ENCODE data around the gene KATNBL1. TPM values are rescaled to one million over a fixed set of nuclear protein-coding genes. Genes with fewer than 3 reads are reported as not detected.

The KATNBL1 gene
- total and polyA plus RNA-seq, 2 donors (not counting 3 experiments of a cell fraction or from before 2014, with no cell fraction given), result 14.1 to 56.8 TPM

DNA sequence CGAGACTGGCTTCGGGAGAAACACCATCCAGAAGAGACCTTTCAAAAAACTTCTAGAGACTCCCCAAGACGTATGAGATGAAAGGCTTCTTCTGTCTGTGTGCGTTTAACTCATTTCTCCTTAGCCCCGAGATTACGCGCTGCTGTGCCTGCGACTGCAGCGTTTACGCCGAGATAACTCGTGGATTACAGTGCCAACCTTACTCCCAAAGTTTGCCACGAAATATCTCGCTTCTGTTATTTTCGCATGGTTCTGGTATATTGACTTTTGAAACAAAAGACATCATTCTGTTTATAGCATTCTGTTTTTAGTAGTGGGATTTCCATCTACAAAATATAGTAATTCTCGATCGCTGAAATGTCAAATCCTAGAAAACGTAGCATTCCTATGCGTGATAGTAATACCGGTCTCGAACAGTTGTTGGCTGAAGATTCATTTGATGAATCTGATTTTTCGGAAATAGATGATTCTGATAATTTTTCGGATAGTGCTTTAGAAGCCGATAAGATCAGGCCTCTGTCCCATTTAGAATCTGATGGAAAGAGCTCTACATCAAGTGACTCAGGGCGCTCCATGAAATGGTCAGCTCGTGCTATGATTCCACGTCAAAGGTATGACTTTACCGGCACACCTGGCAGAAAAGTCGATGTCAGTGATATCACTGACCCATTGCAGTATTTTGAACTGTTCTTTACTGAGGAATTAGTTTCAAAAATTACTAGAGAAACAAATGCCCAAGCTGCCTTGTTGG lies 107.5 kb downstream of the KATNBL1 start:
- Histone ChIP-seq H3K4me3 (replicated peaks in 1 of 3; ENCODE audit: insufficient read depth in 1 of 3, low read depth in 1 of 3, low read length in 3 of 3) (peak overlapping the region; percentile 47 to 90 (median 66)), H3K4me1 (ENCODE audit: control insufficient read depth, extremely low read depth, insufficient read depth, low read length) (peaks cover 17% of the 10 kb centered on the region), H3K27me3 (ENCODE audit: control insufficient read depth in 2 of 2, insufficient read depth in 2 of 2, low read length in 2 of 2) (no peaks in the 10 kb centered on the region), H2AFZ (ENCODE audit: low read depth, low read length) (peak overlapping the region; percentile 82), H3K4me2 (ENCODE audit: insufficient read depth, low read length) (peak overlapping the region; percentile 78), H3K27ac (ENCODE audit: insufficient read depth, low read depth, low read length) (peak overlapping the region; percentile 74), H3K9ac (replicated peaks; ENCODE audit: extremely low read depth, insufficient read depth, low read length) (peak overlapping the region; percentile 91), H3K9me3 (replicated peaks; ENCODE audit: control insufficient read depth, insufficient read depth, low read length) (no peaks in the 10 kb centered on the region), H4K20me1 (replicated peaks; ENCODE audit: control insufficient read depth, extremely low read depth, insufficient read depth, low read length) (no peaks in the 10 kb centered on the region), H3K79me2 (ENCODE audit: control insufficient read depth, insufficient read depth, low read length) (peaks cover 32% of the 10 kb centered on the region), H3K9me1 (replicated peaks; ENCODE audit: control insufficient read depth, extremely low read depth, insufficient read depth, low read length) (no peaks in the 10 kb centered on the region), H3K36me3 (ENCODE audit: control insufficient read depth in 2 of 2, extremely low read depth in 1 of 2, insufficient read depth in 2 of 2, low read length in 2 of 2) (no peaks in the 10 kb centered on the region)
- intact Hi-C loops (cut with micrococcal nuclease), result loop anchor here (1.0 to 10.0 kb wide), 3 partner anchors 20 to 332 kb away; partner anchors contain the start of genes GOLGA8A and LPCAT4
- POLR2A ChIA-PET, result interaction anchor here (0.5 to 1.8 kb wide), 3 partner anchors 107 to 273 kb away, joined by 3 to 5 read pairs (median 3); partner anchors contain the start of gene KATNBL1
- dilution Hi-C loops (cut with MboI; ENCODE audit: extremely low pct_ligation_motif_present, low sequenced_read_pairs), result no loop called here
- FAIRE-seq (peak; percentile 72), DNase-seq (ENCODE audit: low read depth, low spot score) (no peak)
- CTCF ChIA-PET, result interaction anchor here (0.6 to 2.1 kb wide), 6 partner anchors 8 to 485 kb away, joined by 3 to 25 read pairs (median 3); partner anchors contain the start of genes KATNBL1 and LPCAT4
- BruUV-seq (replicated peaks), result TSS peak; percentile 77
- TF ChIP-seq FOS (IDR thresholded peaks at IDR 0.05; ENCODE audit: borderline replicate concordance, insufficient read depth, low read length), result no peak
- TF ChIP-seq POLR2A (IDR thresholded peaks at IDR 0.05; ENCODE audit: low read depth, low read length), result no peak
- TF ChIP-seq, protein P1, sequence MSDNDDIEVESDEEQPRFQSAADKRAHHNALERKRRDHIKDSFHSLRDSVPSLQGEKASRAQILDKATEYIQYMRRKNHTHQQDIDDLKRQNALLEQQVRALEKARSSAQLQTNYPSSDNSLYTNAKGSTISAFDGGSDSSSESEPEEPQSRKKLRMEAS (IDR thresholded peaks at IDR 0.05; ENCODE audit: insufficient read depth, insufficient read length), result no peak
- TF ChIP-seq, protein P2, sequence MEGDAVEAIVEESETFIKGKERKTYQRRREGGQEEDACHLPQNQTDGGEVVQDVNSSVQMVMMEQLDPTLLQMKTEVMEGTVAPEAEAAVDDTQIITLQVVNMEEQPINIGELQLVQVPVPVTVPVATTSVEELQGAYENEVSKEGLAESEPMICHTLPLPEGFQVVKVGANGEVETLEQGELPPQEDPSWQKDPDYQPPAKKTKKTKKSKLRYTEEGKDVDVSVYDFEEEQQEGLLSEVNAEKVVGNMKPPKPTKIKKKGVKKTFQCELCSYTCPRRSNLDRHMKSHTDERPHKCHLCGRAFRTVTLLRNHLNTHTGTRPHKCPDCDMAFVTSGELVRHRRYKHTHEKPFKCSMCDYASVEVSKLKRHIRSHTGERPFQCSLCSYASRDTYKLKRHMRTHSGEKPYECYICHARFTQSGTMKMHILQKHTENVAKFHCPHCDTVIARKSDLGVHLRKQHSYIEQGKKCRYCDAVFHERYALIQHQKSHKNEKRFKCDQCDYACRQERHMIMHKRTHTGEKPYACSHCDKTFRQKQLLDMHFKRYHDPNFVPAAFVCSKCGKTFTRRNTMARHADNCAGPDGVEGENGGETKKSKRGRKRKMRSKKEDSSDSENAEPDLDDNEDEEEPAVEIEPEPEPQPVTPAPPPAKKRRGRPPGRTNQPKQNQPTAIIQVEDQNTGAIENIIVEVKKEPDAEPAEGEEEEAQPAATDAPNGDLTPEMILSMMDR (IDR thresholded peaks at IDR 0.05; ENCODE audit: extremely low read depth in 1 of 2, insufficient read depth in 1 of 2, low read depth in 1 of 2, low read length in 2 of 2), result no peak
- TF ChIP-seq GATA2 (IDR thresholded peaks at IDR 0.05; ENCODE audit: insufficient read depth, insufficient read length, low read depth, low read length), result no peak
- TF ChIP-seq JUN (IDR thresholded peaks at IDR 0.05; ENCODE audit: borderline replicate concordance, insufficient read depth, insufficient read length, low read depth), result no peak
- TF ChIP-seq POLR2AphosphoS5 (IDR thresholded peaks at IDR 0.05; ENCODE audit: insufficient read depth, low read depth, low read length), result no peak

Data from endothelial cell of umbilical vein (primary cell).